IMR-90 (cell line): Measurements from ENCODE around the gene SYCP1.

Experiments used
- BHLHE40 ChIP-seq: fragments of 150-350 bp; IDR thresholded peaks from 2 replicates; pipeline ENCODE4 v1.6.1; 2016; ENCODE audit warnings: mild to moderate bottlenecking, low read depth, low read length
- CHD1 ChIP-seq: IDR thresholded peaks from 2 replicates; pipeline ENCODE4 v1.6.1; 2012; ENCODE audit warnings: low read depth, low read length, improper control_type of control experiment
- POLR2A ChIP-seq: IDR thresholded peaks from 2 replicates; pipeline ENCODE4 v1.6.1; 2012; ENCODE audit warnings: mild to moderate bottlenecking, low read depth, low read length
- RAD21 ChIP-seq: IDR thresholded peaks from 2 replicates; pipeline ENCODE4 v1.6.1; 2012; ENCODE audit warnings: low read length, improper control_type of control experiment
- RFX5 ChIP-seq: IDR thresholded peaks from 2 replicates; pipeline ENCODE4 v1.8.0; 2012; ENCODE audit warnings: low read depth, mild to moderate bottlenecking, low read length, moderate library complexity
- SMC3 ChIP-seq: fragments of 150-350 bp; IDR thresholded peaks from 2 replicates; pipeline ENCODE4 v1.6.1; 2016; ENCODE audit warnings: low read depth, mild to moderate bottlenecking, antibody characterized with exemption, low read length, moderate library complexity
- TF ChIP-seq, protein P1 (sequence below): conservative IDR thresholded peaks from 2 replicates; pipeline ENCODE4 v1.5.1; 2012; ENCODE audit warnings: mild to moderate bottlenecking, low read depth, low read length, improper control_type of control experiment
- TF ChIP-seq, protein P2 (sequence below): fragments of 150-350 bp; IDR thresholded peaks from 2 replicates; pipeline ENCODE4 v1.6.1; 2016; ENCODE audit warnings: low read depth, mild to moderate bottlenecking, low read length, moderate library complexity, borderline replicate concordance

DNA sequence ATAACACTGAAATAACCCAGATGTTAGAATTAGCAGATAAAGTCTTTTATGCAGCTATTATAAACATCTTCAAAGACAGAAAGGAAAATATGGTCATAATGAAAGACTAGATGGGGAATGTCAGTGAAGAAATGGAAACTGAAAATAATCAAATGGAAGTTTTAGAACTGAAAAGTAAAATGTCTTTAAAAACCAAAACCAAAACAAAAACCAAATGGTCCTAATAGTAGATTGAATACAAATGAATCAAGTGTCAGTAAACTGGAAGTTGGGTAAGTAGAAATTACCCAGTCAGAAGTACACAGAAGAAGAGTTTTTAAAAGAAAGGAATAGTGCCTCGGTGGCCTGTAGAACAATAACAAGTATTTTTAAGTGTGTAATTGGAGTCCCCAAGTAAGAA, 72.7 kb downstream of the SYCP1 start:
- TF ChIP-seq SMC3, result no peak
- TF ChIP-seq RAD21, result no peak
- TF ChIP-seq, protein P1, sequence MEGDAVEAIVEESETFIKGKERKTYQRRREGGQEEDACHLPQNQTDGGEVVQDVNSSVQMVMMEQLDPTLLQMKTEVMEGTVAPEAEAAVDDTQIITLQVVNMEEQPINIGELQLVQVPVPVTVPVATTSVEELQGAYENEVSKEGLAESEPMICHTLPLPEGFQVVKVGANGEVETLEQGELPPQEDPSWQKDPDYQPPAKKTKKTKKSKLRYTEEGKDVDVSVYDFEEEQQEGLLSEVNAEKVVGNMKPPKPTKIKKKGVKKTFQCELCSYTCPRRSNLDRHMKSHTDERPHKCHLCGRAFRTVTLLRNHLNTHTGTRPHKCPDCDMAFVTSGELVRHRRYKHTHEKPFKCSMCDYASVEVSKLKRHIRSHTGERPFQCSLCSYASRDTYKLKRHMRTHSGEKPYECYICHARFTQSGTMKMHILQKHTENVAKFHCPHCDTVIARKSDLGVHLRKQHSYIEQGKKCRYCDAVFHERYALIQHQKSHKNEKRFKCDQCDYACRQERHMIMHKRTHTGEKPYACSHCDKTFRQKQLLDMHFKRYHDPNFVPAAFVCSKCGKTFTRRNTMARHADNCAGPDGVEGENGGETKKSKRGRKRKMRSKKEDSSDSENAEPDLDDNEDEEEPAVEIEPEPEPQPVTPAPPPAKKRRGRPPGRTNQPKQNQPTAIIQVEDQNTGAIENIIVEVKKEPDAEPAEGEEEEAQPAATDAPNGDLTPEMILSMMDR, result no peak
- TF ChIP-seq POLR2A, result no peak
- TF ChIP-seq, protein P2, sequence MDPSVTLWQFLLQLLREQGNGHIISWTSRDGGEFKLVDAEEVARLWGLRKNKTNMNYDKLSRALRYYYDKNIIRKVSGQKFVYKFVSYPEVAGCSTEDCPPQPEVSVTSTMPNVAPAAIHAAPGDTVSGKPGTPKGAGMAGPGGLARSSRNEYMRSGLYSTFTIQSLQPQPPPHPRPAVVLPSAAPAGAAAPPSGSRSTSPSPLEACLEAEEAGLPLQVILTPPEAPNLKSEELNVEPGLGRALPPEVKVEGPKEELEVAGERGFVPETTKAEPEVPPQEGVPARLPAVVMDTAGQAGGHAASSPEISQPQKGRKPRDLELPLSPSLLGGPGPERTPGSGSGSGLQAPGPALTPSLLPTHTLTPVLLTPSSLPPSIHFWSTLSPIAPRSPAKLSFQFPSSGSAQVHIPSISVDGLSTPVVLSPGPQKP, result no peak
- TF ChIP-seq RFX5, result no peak
- no peak for TF ChIP-seq CHD1
- TF ChIP-seq BHLHE40, result no peak
